Naive thymus-derived CD8-positive, alpha-beta T cell (primary cell): ENCODE results near the gene CD300LF. TPM values are rescaled to one million over a fixed set of nuclear protein-coding genes. Genes with fewer than 3 reads are reported as not detected.

Source experiments
- ATAC-seq, 2 donors: fragments of 150-1000 bp; cut with Tn5 transposase in 1 of 2; sonication (Bioruptor Pico), chemical (Tn5 transposase) in 1 of 2; 1 replicate in 1 of 2; 2 replicates in 1 of 2; pipeline ENCODE4 v1.10.0; 2021; ENCODE audit warnings: mild to moderate bottlenecking in 2 of 2, moderate library complexity in 2 of 2
- POLR2A ChIA-PET: fragments of 350-600 bp; sonication (Branson Sonifier 250); formaldehyde crosslinking; loops from one replicate; lab custom pipeline; 2021; ENCODE audit warnings: antibody characterized with exemption; lab: Charles Lee
- DNase-seq, 10 donors: peaks; one replicate each; pipeline versions ENCODE4 v3.0.0 to v3.0.0-alpha.2; 2020 to 2022
- H3K27ac Mint-ChIP-seq, 10 donors: one replicate each; pipeline ENCODE4 v1.8.0; 2020 to 2022; ENCODE audit warnings: mild to moderate bottlenecking in 10 of 10, mixed read lengths in 10 of 10, moderate library complexity in 4 of 10, inconsistent platforms in 1 of 10
- H3K27me3 Mint-ChIP-seq, 5 donors: one replicate each; pipeline ENCODE4 v1.8.0; 2021 to 2022; ENCODE audit warnings: mixed read lengths in 5 of 5
- H3K36me3 Mint-ChIP-seq, 3 donors: one replicate each; pipeline ENCODE4 v1.8.0; 2020 to 2022; ENCODE audit warnings: mixed read lengths in 3 of 3, mild to moderate bottlenecking in 2 of 3, inconsistent platforms in 1 of 3
- H3K4me1 Mint-ChIP-seq, 4 donors: one replicate each; pipeline ENCODE4 v1.8.0; 2021 to 2022; ENCODE audit warnings: mixed read lengths in 4 of 4
- H3K4me3 Mint-ChIP-seq, 10 donors: one replicate each; pipeline ENCODE4 v1.8.0; 2020 to 2022; ENCODE audit warnings: mild to moderate bottlenecking in 10 of 10, mixed read lengths in 10 of 10, moderate library complexity in 6 of 10, inconsistent platforms in 1 of 10
- H3K9me3 Mint-ChIP-seq, 9 donors: one replicate each; pipeline ENCODE4 v1.8.0; 2020 to 2022; ENCODE audit warnings: mixed read lengths in 9 of 9, mild to moderate bottlenecking in 3 of 9, inconsistent platforms in 1 of 9, moderate library complexity in 1 of 9
- polyA plus RNA-seq, 3 donors: library from polyadenylated mRNA; unstranded; fragments of 300-500 nt; fragmentation: Illumina TruSeq; gene quantifications; one replicate each; pipeline ENCODE4 v1.2.3, GENCODE V29; 2021
- total RNA-seq, 8 experiments: library from RNA in 2 of 8; stranded (reverse) in 2 of 8; gene quantifications; one replicate each; pipeline ENCODE4 v1.2.3 and lab custom pipeline; 2021 to 2026

CD300LF gene
- total and polyA plus RNA-seq, 5 experiments from 2014 or later = 0.36 TPM; not detected in 4

GRCh38 chr17:74728033-74728701, 15.4 kb upstream of the CD300LF start:
- H3K4me1 Mint-ChIP-seq = peaks cover 0 to 21% (median 6%) of the 10 kb centered on the region in 4 donors
- no peaks in the 10 kb centered on the region for H3K27me3 Mint-ChIP-seq
- no peaks in the 10 kb centered on the region for H3K9me3 Mint-ChIP-seq
- no peaks in the 10 kb centered on the region for H3K36me3 Mint-ChIP-seq
- no peak overlapping the region for H3K27ac Mint-ChIP-seq
- POLR2A ChIA-PET = no interaction called here
- no peak for ATAC-seq
- DNase-seq = no peak
- no peak overlapping the region for H3K4me3 Mint-ChIP-seq

- peak overlapping the region in 1 of 10 donors; percentile 9 for H3K27ac Mint-ChIP-seq
- POLR2A ChIA-PET = interaction anchor here (0.5 to 1.2 kb wide), 4 partner anchors 11 to 58 kb away, joined by 3 read pairs; no protein-coding TSS in a partner anchor
- ATAC-seq = no peak
- H3K4me1 Mint-ChIP-seq = peaks cover 0 to 14% (median 0%) of the 10 kb centered on the region in 4 donors
- peaks cover 0 to 2% (median 0%) of the 10 kb centered on the region in 5 donors for H3K27me3 Mint-ChIP-seq
- no peaks in the 10 kb centered on the region for H3K36me3 Mint-ChIP-seq
- no peaks in the 10 kb centered on the region for H3K9me3 Mint-ChIP-seq
- H3K4me3 Mint-ChIP-seq = no peak overlapping the region
- no peak for DNase-seq
These were observed 12.4 kb upstream of the CD300LF start for GRCh38 chr17:74725111-74725510.

- Mint-ChIP-seq H3K4me3 (no peak overlapping the region), H3K4me1 (peaks cover 0 to 8% (median 0%) of the 10 kb centered on the region in 4 donors), H3K27me3 (peaks cover 0 to 2% (median 0%) of the 10 kb centered on the region in 5 donors), H3K9me3 (no peaks in the 10 kb centered on the region), H3K27ac (no peak overlapping the region), H3K36me3 (no peaks in the 10 kb centered on the region)
- POLR2A ChIA-PET = no interaction called here
- no peak for DNase-seq
- no peak for ATAC-seq
These were observed 11.2 kb upstream of the CD300LF start for GRCh38 chr17:74723891-74724290.

GRCh38 chr17:74722782-74723181, 10.1 kb upstream of the CD300LF start:
- POLR2A ChIA-PET = interaction anchor here (0.7 kb wide), 1 partner anchor 19 kb away, joined by 3 read pairs; no protein-coding TSS in a partner anchor
- no peak for DNase-seq
- no peaks in the 10 kb centered on the region for H3K36me3 Mint-ChIP-seq
- no peaks in the 10 kb centered on the region for H3K9me3 Mint-ChIP-seq
- H3K4me1 Mint-ChIP-seq = peaks cover 0 to 8% (median 0%) of the 10 kb centered on the region in 4 donors
- H3K27me3 Mint-ChIP-seq = peaks cover 0 to 2% (median 0%) of the 10 kb centered on the region in 5 donors
- ATAC-seq = no peak
- no peak overlapping the region for H3K27ac Mint-ChIP-seq
- no peak overlapping the region for H3K4me3 Mint-ChIP-seq

GRCh38 chr17:74720506-74720905, 7.8 kb upstream of the CD300LF start:
- peaks cover 0 to 2% (median 0%) of the 10 kb centered on the region in 5 donors for H3K27me3 Mint-ChIP-seq
- no peaks in the 10 kb centered on the region for H3K9me3 Mint-ChIP-seq
- peaks cover 0 to 8% (median 0%) of the 10 kb centered on the region in 4 donors for H3K4me1 Mint-ChIP-seq
- no peaks in the 10 kb centered on the region for H3K36me3 Mint-ChIP-seq
- no peak overlapping the region for H3K27ac Mint-ChIP-seq
- DNase-seq = no peak
- no peak for ATAC-seq
- no peak overlapping the region for H3K4me3 Mint-ChIP-seq
- POLR2A ChIA-PET = interaction anchor here (1.0 kb wide), 1 partner anchor 21 kb away, joined by 3 read pairs; no protein-coding TSS in a partner anchor

- Mint-ChIP-seq H3K4me1 (peaks cover 4 to 35% (median 8%) of the 10 kb centered on the region in 4 donors), H3K27me3 (peaks cover 2 to 19% (median 5%) of the 10 kb centered on the region in 5 donors), H3K27ac (peak overlapping the region in 1 of 10 donors; percentile 3), H3K36me3 (no peaks in the 10 kb centered on the region), H3K4me3 (no peak overlapping the region), H3K9me3 (no peaks in the 10 kb centered on the region)
- ATAC-seq (no peak), DNase-seq (no peak)
- POLR2A ChIA-PET = no interaction called here
These were observed 2.4 kb upstream of the CD300LF start for GRCh38 chr17:74715144-74715543.

GRCh38 chr17:74713171-74713755, 540 bp upstream of the CD300LF start:
- H3K36me3 Mint-ChIP-seq = no peaks in the 10 kb centered on the region
- peak overlapping the region in 1 of 10 donors; percentile 67 for H3K27ac Mint-ChIP-seq
- no peaks in the 10 kb centered on the region for H3K9me3 Mint-ChIP-seq
- no peak for DNase-seq
- ATAC-seq = no peak
- POLR2A ChIA-PET = interaction anchor here (0.7 to 1.8 kb wide), 2 partner anchors 23 to 29 kb away, joined by 4 to 6 read pairs; partner anchors contain the start of gene RAB37
- peak overlapping the region in 1 of 10 donors; percentile 81 for H3K4me3 Mint-ChIP-seq
- H3K4me1 Mint-ChIP-seq = peaks cover 4 to 35% (median 8%) of the 10 kb centered on the region in 4 donors
- peaks cover 2 to 19% (median 5%) of the 10 kb centered on the region in 5 donors for H3K27me3 Mint-ChIP-seq

- Mint-ChIP-seq H3K27ac (peak overlapping the region in 3 of 10 donors; percentile 1 to 81 (median 3)), H3K27me3 (peaks cover 2 to 19% (median 5%) of the 10 kb centered on the region in 5 donors), H3K4me3 (peak overlapping the region in 1 of 10 donors; percentile 81), H3K4me1 (peaks cover 4 to 35% (median 8%) of the 10 kb centered on the region in 4 donors), H3K9me3 (no peaks in the 10 kb centered on the region), H3K36me3 (no peaks in the 10 kb centered on the region)
- no peak for ATAC-seq
- no peak for DNase-seq
- POLR2A ChIA-PET = interaction anchor here (0.7 to 0.9 kb wide), 3 partner anchors 9 to 30 kb away, joined by 3 to 4 read pairs (median 3); no protein-coding TSS in a partner anchor
These were observed 422 bp downstream of the CD300LF start for GRCh38 chr17:74712301-74712700.

GRCh38 chr17:74711058-74711824, 1.5 kb downstream of the CD300LF start:
- DNase-seq (no peak), ATAC-seq (no peak)
- no peaks in the 10 kb centered on the region for H3K36me3 Mint-ChIP-seq
- no peaks in the 10 kb centered on the region for H3K9me3 Mint-ChIP-seq
- H3K4me3 Mint-ChIP-seq = peak overlapping the region in 1 of 10 donors; percentile 72
- H3K27ac Mint-ChIP-seq = peak overlapping the region in 4 of 10 donors; percentile 14 to 78 (median 34)
- H3K27me3 Mint-ChIP-seq = peaks cover 2 to 19% (median 5%) of the 10 kb centered on the region in 5 donors
- H3K4me1 Mint-ChIP-seq = peaks cover 4 to 35% (median 8%) of the 10 kb centered on the region in 4 donors
- POLR2A ChIA-PET = interaction anchor here (0.7 to 0.9 kb wide), 3 partner anchors 25 to 117 kb away, joined by 3 to 4 read pairs (median 3); no protein-coding TSS in a partner anchor

- Mint-ChIP-seq H3K4me1 (peaks cover 0 to 1% (median 0%) of the 10 kb centered on the region in 4 donors), H3K36me3 (no peaks in the 10 kb centered on the region), H3K27me3 (peaks cover 0 to 3% (median 0%) of the 10 kb centered on the region in 5 donors), H3K4me3 (no peak overlapping the region), H3K9me3 (no peaks in the 10 kb centered on the region), H3K27ac (no peak overlapping the region)
- ATAC-seq = no peak
- no peak for DNase-seq
- POLR2A ChIA-PET = interaction anchor here (0.5 kb wide), 1 partner anchor 70 kb away, joined by 3 read pairs; no protein-coding TSS in a partner anchor
These were observed 8.2 kb downstream of the CD300LF start for GRCh38 chr17:74704544-74704943.

- ATAC-seq (no peak), DNase-seq (no peak)
- Mint-ChIP-seq H3K9me3 (no peaks in the 10 kb centered on the region), H3K27me3 (peaks cover 0 to 3% (median 0%) of the 10 kb centered on the region in 5 donors), H3K36me3 (no peaks in the 10 kb centered on the region), H3K27ac (no peak overlapping the region), H3K4me3 (no peak overlapping the region), H3K4me1 (peaks cover 0 to 1% (median 0%) of the 10 kb centered on the region in 4 donors)
- POLR2A ChIA-PET = interaction anchor here (0.5 kb wide), 1 partner anchor 9 kb away, joined by 3 read pairs; no protein-coding TSS in a partner anchor
These were observed 9.4 kb downstream of the CD300LF start for GRCh38 chr17:74703311-74703710.
